ENCODE measurements around the gene SUPT20HL1. TPM values are rescaled to one million over a fixed set of nuclear protein-coding genes. Genes with fewer than 3 reads are reported as not detected.
A peak's percentile ranks its signal among the peaks of the same experiment; 100 is the strongest.

SUPT20HL1 gene
- polyA plus RNA-seq, 1 donor = 0.10 TPM

DNA sequence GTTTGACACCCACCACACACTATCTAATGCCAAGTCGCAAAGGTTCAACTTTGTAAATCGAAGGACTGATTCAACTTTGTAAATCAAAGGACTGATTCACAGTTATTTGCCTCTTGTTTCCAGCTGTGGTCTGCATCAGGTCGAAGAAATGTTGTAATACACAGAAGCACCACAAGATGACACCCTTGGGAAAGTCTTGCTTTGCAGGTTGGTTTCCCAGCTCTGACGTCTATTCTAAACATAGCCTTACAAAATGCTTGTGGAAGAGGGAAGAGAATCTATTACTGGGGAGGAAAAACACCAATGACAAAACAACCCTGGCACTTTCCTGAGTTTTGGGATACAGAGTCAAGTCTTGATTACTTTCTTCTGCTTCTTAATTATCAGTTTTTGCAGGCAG, 35.3 kb downstream of the SUPT20HL1 start:
- no peak overlapping the region for H3K27ac ChIP-seq (ENCODE audit: low read length)
- H3K36me3 ChIP-seq (ENCODE audit: control insufficient read depth, insufficient read depth, low read length) = no peaks in the 10 kb centered on the region
- H3K4me3 ChIP-seq (ENCODE audit: low read length) = no peak overlapping the region
- no peaks in the 10 kb centered on the region for H3K27me3 ChIP-seq (ENCODE audit: control insufficient read depth, insufficient read depth, low read length)
- no peaks in the 10 kb centered on the region for H3K9me3 ChIP-seq (ENCODE audit: control insufficient read depth, low read depth, low read length)
- peak; percentile 43 to 67 for DNase-seq
- no peaks in the 10 kb centered on the region for H3K4me1 ChIP-seq (ENCODE audit: control insufficient read depth, insufficient read depth, low read length)
- WGBS (ENCODE audit: insufficient coverage, low lambda C conversion rate) = no CpG with 5 or more reads among the region's 4 CpGs

DNA sequence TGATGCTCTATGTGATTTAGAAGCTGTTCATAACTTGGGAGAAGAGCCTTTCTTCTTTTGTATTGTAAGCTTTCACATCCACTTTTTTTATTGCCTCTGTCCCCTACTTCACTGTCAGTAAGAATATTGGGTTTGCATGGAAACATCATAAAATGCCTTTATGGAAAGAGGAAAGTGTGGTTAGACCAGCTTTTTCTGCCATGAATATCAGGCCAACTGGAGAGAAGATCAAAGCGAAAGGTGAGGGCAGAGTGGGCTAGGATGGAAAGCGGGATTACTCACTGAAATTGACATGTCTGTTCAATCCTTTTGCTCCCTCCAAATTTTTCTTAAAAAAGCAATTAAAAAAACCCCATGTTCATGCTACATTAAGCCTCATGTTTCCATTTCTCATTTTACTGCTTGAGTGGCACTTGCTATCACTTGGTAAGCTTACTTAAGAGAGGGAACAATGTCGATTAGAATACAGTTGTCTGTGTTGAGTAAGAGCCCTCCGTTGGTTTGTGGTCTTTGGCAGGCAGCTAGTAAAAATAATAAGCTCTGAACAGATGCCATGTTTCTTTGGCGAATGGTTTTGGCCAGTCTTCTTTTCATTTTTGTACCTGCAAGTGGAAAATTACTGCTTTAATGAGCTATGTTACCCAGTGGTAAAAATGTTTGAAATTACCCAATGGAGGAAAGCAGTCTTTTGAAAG, 35.9 kb downstream of the SUPT20HL1 start:
- no peaks in the 10 kb centered on the region for H3K9me3 ChIP-seq (ENCODE audit: control insufficient read depth, low read depth, low read length)
- H3K36me3 ChIP-seq (ENCODE audit: control insufficient read depth, insufficient read depth, low read length) = no peaks in the 10 kb centered on the region
- no peak overlapping the region for H3K27ac ChIP-seq (ENCODE audit: low read length)
- no peaks in the 10 kb centered on the region for H3K27me3 ChIP-seq (ENCODE audit: control insufficient read depth, insufficient read depth, low read length)
- H3K4me3 ChIP-seq (ENCODE audit: low read length) = no peak overlapping the region
- no CpG with 5 or more reads among the region's 5 CpGs for WGBS (ENCODE audit: insufficient coverage, low lambda C conversion rate)
- no peak for DNase-seq
- no peaks in the 10 kb centered on the region for H3K4me1 ChIP-seq (ENCODE audit: control insufficient read depth, insufficient read depth, low read length)

GRCh38 chrX:24396931-24397279, 36.5 kb downstream of the SUPT20HL1 start:
- H3K27ac ChIP-seq (ENCODE audit: low read length) = no peak overlapping the region

DNA sequence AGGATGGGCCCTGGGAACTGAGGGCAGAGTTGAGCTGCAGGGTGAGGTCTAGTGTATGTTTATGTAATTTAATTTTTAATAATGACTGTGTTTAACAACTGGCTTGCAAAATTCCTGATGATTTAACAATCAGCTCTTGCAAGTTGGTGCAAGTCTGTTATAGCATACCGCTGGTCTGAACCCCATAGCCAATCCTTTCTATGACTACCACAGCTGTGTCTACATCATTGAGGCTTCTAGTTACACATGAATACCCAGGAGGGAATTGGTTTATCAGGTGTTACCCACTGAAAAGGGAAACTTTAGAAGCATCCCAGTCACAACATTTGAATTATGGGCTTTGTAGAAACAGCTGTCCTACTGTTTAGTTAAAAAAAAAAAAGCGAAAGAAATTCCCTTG, 38.3 kb downstream of the SUPT20HL1 start:
- Histone ChIP-seq H3K4me3 (ENCODE audit: low read length) (no peak overlapping the region), H3K36me3 (ENCODE audit: control insufficient read depth, insufficient read depth, low read length) (no peaks in the 10 kb centered on the region), H3K27me3 (ENCODE audit: control insufficient read depth, insufficient read depth, low read length) (no peaks in the 10 kb centered on the region), H3K4me1 (ENCODE audit: control insufficient read depth, insufficient read depth, low read length) (no peaks in the 10 kb centered on the region), H3K9me3 (ENCODE audit: control insufficient read depth, low read depth, low read length) (no peaks in the 10 kb centered on the region), H3K27ac (ENCODE audit: low read length) (no peak overlapping the region)
- DNase-seq = no peak
- WGBS (ENCODE audit: insufficient coverage, low lambda C conversion rate) = no CpG with 5 or more reads among the region's 2 CpGs

More at GRCh38 chrX:24396931-24397279, 36.5 kb downstream of the SUPT20HL1 start:
- WGBS (ENCODE audit: insufficient coverage, low lambda C conversion rate) = no CpG with 5 or more reads among the region's 1 CpG
- no peaks in the 10 kb centered on the region for H3K9me3 ChIP-seq (ENCODE audit: control insufficient read depth, low read depth, low read length)
- no peaks in the 10 kb centered on the region for H3K36me3 ChIP-seq (ENCODE audit: control insufficient read depth, insufficient read depth, low read length)
- no peak for DNase-seq
- no peaks in the 10 kb centered on the region for H3K4me1 ChIP-seq (ENCODE audit: control insufficient read depth, insufficient read depth, low read length)
- no peaks in the 10 kb centered on the region for H3K27me3 ChIP-seq (ENCODE audit: control insufficient read depth, insufficient read depth, low read length)
- no peak overlapping the region for H3K4me3 ChIP-seq (ENCODE audit: low read length)

GRCh38 chrX:24399550-24399949, 39.1 kb downstream of the SUPT20HL1 start:
- no peaks in the 10 kb centered on the region for H3K4me1 ChIP-seq (ENCODE audit: control insufficient read depth, insufficient read depth, low read length)
- H3K36me3 ChIP-seq (ENCODE audit: control insufficient read depth, insufficient read depth, low read length) = no peaks in the 10 kb centered on the region
- no peak overlapping the region for H3K27ac ChIP-seq (ENCODE audit: low read length)
- no CpG with 5 or more reads among the region's 5 CpGs for WGBS (ENCODE audit: insufficient coverage, low lambda C conversion rate)
- no peak for DNase-seq
- no peaks in the 10 kb centered on the region for H3K9me3 ChIP-seq (ENCODE audit: control insufficient read depth, low read depth, low read length)
- no peaks in the 10 kb centered on the region for H3K27me3 ChIP-seq (ENCODE audit: control insufficient read depth, insufficient read depth, low read length)
- H3K4me3 ChIP-seq (ENCODE audit: low read length) = no peak overlapping the region

DNA sequence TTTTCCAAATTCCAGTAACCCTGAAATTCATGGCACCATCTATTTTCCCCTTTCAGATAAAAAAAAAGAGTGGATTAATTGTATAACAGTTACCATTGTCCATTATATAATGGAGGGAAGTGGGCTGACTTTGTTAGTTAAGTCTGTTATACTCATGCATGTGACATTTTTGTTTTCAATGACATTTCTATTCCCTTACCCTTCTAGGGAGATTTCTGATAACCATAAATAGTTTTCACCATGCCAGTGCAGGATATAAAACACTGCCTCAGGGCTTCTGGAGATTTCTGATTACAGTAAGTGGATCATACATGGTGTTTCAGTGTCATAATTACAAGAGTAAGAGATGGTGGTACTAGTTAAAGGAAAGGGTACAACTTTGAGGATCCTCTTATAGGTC, 45.5 kb downstream of the SUPT20HL1 start:
- no peaks in the 10 kb centered on the region for H3K36me3 ChIP-seq (ENCODE audit: control insufficient read depth, insufficient read depth, low read length)
- H3K27me3 ChIP-seq (ENCODE audit: control insufficient read depth, insufficient read depth, low read length) = no peaks in the 10 kb centered on the region
- no peak overlapping the region for H3K4me3 ChIP-seq (ENCODE audit: low read length)
- DNase-seq = no peak
- H3K9me3 ChIP-seq (ENCODE audit: control insufficient read depth, low read depth, low read length) = no peaks in the 10 kb centered on the region
- H3K27ac ChIP-seq (ENCODE audit: low read length) = no peak overlapping the region
- H3K4me1 ChIP-seq (ENCODE audit: control insufficient read depth, insufficient read depth, low read length) = no peaks in the 10 kb centered on the region

Other genes with a start within 250 kb of the SUPT20HL1 start
- 20.7 TPM for gene ZFX, start 210.9 kb upstream of the SUPT20HL1 start, polyA plus RNA-seq
- 0.04 TPM for gene SUPT20HL2, start 46.6 kb upstream of the SUPT20HL1 start, polyA plus RNA-seq
- 13.3 TPM for gene PDK3, start 104.6 kb downstream of the SUPT20HL1 start, polyA plus RNA-seq

All from large intestine (tissue), 3 donors.